Liver (tissue), 3 donors: Measurements from ENCODE around the gene LHB.
"Not testable (repeated sequence)": the region's sequence is repeated elsewhere in the genome, so short reads cannot be mapped to it uniquely, and the experiment has no call there.

Experiments used
- GABPA ChIP-seq, 2 donors: IDR thresholded peaks in 1 of 2; conservative IDR thresholded peaks in 1 of 2; 2 replicates each; pipeline ENCODE4 v1.6.1; 2016; ENCODE audit warnings: antibody characterized with exemption in 2 of 2, mild to moderate bottlenecking in 1 of 2, moderate library complexity in 1 of 2
- HNF4A ChIP-seq, 2 donors: conservative IDR thresholded peaks; 2 replicates each; pipeline ENCODE4 v1.6.1; 2016; ENCODE audit warnings: antibody characterized with exemption in 2 of 2, mild to moderate bottlenecking in 2 of 2
- HNF4G ChIP-seq: IDR thresholded peaks from 2 replicates; pipeline ENCODE4 v1.6.1; 2016; ENCODE audit warnings: antibody characterized with exemption
- RAD21 ChIP-seq, 2 donors: IDR thresholded peaks; 2 replicates each; pipeline ENCODE4 v1.6.1; 2016; ENCODE audit warnings: antibody characterized with exemption in 2 of 2, mild to moderate bottlenecking in 2 of 2
- YY1 ChIP-seq: IDR thresholded peaks from 2 replicates; pipeline ENCODE4 v1.6.1; 2016; ENCODE audit warnings: antibody characterized with exemption, mild to moderate bottlenecking
- TF ChIP-seq, protein P1 (sequence below): fragments of 150-350 bp; IDR thresholded peaks from 2 replicates; pipeline ENCODE4 v1.5.1; 2017; ENCODE audit warnings: improper control_type of control experiment, low read depth, low read length; ENCODE audit not compliant: missing input control
- TF ChIP-seq, protein P2 (sequence below): IDR thresholded peaks from 2 replicates; pipeline ENCODE4 v1.6.1; 2016; ENCODE audit warnings: antibody characterized with exemption
- donor health status: healthy.
- donor health status: healthy.

GRCh38 chr19:49025599-49025998, 8.7 kb upstream of the LHB start:
- not testable (repeated sequence) for TF ChIP-seq HNF4A (conservative IDR thresholded peaks at IDR 0.05); RAD21 (IDR thresholded peaks at IDR 0.05); GABPA (IDR thresholded peaks at IDR 0.05 in 1 of 2, conservative IDR thresholded peaks at IDR 0.05 in 1 of 2); YY1; HNF4G
- TF ChIP-seq, protein P1, sequence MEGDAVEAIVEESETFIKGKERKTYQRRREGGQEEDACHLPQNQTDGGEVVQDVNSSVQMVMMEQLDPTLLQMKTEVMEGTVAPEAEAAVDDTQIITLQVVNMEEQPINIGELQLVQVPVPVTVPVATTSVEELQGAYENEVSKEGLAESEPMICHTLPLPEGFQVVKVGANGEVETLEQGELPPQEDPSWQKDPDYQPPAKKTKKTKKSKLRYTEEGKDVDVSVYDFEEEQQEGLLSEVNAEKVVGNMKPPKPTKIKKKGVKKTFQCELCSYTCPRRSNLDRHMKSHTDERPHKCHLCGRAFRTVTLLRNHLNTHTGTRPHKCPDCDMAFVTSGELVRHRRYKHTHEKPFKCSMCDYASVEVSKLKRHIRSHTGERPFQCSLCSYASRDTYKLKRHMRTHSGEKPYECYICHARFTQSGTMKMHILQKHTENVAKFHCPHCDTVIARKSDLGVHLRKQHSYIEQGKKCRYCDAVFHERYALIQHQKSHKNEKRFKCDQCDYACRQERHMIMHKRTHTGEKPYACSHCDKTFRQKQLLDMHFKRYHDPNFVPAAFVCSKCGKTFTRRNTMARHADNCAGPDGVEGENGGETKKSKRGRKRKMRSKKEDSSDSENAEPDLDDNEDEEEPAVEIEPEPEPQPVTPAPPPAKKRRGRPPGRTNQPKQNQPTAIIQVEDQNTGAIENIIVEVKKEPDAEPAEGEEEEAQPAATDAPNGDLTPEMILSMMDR, result not testable (repeated sequence)
- TF ChIP-seq, protein P2, sequence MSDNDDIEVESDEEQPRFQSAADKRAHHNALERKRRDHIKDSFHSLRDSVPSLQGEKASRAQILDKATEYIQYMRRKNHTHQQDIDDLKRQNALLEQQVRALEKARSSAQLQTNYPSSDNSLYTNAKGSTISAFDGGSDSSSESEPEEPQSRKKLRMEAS, result not testable (repeated sequence)
